HCT116 (cell line): Measurements from ENCODE around the gene CHID1. TPM values are rescaled to one million over a fixed set of nuclear protein-coding genes. Genes with fewer than 3 reads are reported as not detected.
A peak's percentile ranks its signal among the peaks of the same experiment; 100 is the strongest.

Experiments
- ATAC-seq: fragments of 200-7000 bp; cut with Tn5 transposase; 2 replicates; pipeline ENCODE4 v1.9.1; 2020; ENCODE audit warnings: mild to moderate bottlenecking, moderate library complexity
- BruUV-seq: library from RNA; stranded (reverse); fragments of 400-500 nt; replicated peaks from 2 replicates; lab custom pipeline; 2021; lab: Mats Ljungman, UMichigan
- CTCF ChIA-PET: fragments of 300-600 bp; sonication (Branson Sonifier 250); formaldehyde crosslinking; loops from one replicate; lab custom pipeline; 2021; ENCODE audit warnings: antibody characterized with exemption; lab: Charles Lee
- POLR2A ChIA-PET: fragments of 300-600, 350-600 bp; sonication (Branson Sonifier 250); formaldehyde crosslinking; loops from one replicate; lab custom pipeline; 2021; ENCODE audit warnings: antibody characterized with exemption; lab: Charles Lee
- RAD21 ChIA-PET, 2 experiments: fragments of 300-600 bp; sonication (Branson Sonifier 250); formaldehyde crosslinking; loops; one replicate each; lab custom pipeline; 2023; ENCODE audit warnings: low total read pairs in 2 of 2; ENCODE audit not compliant: uncharacterized antibody in 2 of 2, unreplicated experiment in 2 of 2, low non-redundant PET in 1 of 2; lab: Charles Lee
- DNase-seq: peaks from one replicate; pipeline ENCODE4 v3.0.0-alpha.2; 2010; ENCODE audit warnings: low read depth, low spot score
- H2AFZ ChIP-seq: fragments of 200-600 bp; shearing (Covaris generic), sonication (generic); 2 replicates; pipeline ENCODE4 v1.6.1; 2017; ENCODE audit warnings: low read depth, mixed run types, mixed read lengths, antibody characterized with exemption, low read length; ENCODE audit not compliant: poor library complexity, severe bottlenecking
- H3K27ac ChIP-seq: 2 replicates; pipeline ENCODE4 v1.5.1; 2012; ENCODE audit warnings: low read depth, low read length
- H3K27me3 ChIP-seq: fragments of 200-600 bp; sonication (generic); 2 replicates; pipeline ENCODE4 v1.6.1; 2016; ENCODE audit warnings: mixed run types, low read length, mixed read lengths; ENCODE audit not compliant: insufficient read depth
- H3K36me3 ChIP-seq, 2 experiments: fragments of 200-500 bp in 1 of 2; fragments of 200-600 bp in 1 of 2; sonication (Bioruptor generic) in 1 of 2; sonication (generic) in 1 of 2; 2 replicates each; pipeline versions ENCODE4 v1.5.1 to v1.6.1; 2014 to 2016; ENCODE audit warnings: low read length in 2 of 2, inconsistent platforms in 1 of 2, mixed read lengths in 1 of 2, mixed run types in 1 of 2; ENCODE audit not compliant: insufficient read depth in 2 of 2, control insufficient read depth in 1 of 2
- H3K4me1 ChIP-seq, 2 experiments: fragments of 200-600 bp in 1 of 2; sonication (generic) in 1 of 2; 2 replicates each; pipeline versions ENCODE4 v1.5.1 to v1.6.1; 2012 to 2017; ENCODE audit warnings: low read length in 2 of 2, inconsistent platforms in 1 of 2, mild to moderate bottlenecking in 1 of 2, mixed read lengths in 1 of 2, mixed run types in 1 of 2, moderate library complexity in 1 of 2; ENCODE audit not compliant: insufficient read depth in 2 of 2, control insufficient read depth in 1 of 2
- H3K4me2 ChIP-seq: fragments of 200-600 bp; sonication (generic); 2 replicates; pipeline ENCODE4 v1.6.1; 2017; ENCODE audit warnings: mixed run types, low read length, mixed read lengths
- H3K4me3 ChIP-seq, 2 experiments: fragments of 200-600 bp in 1 of 2; sonication (generic) in 1 of 2; replicated peaks in 1 of 2; 2 replicates each; pipeline ENCODE4 v1.5.1; 2011 to 2016; ENCODE audit warnings: low read length in 2 of 2, control low read depth in 1 of 2, low read depth in 1 of 2, mild to moderate bottlenecking in 1 of 2, mixed read lengths in 1 of 2, mixed run types in 1 of 2
- H3K79me2 ChIP-seq: fragments of 200-600 bp; sonication (generic); 2 replicates; pipeline ENCODE4 v1.6.1; 2017; ENCODE audit warnings: mild to moderate bottlenecking, mixed run types, low read length, moderate library complexity, mixed read lengths; ENCODE audit not compliant: insufficient read depth
- H3K9ac ChIP-seq: fragments of 200-600 bp; sonication (generic); 2 replicates; pipeline ENCODE4 v1.6.1; 2016; ENCODE audit warnings: low read length, mixed read lengths
- H3K9me2 ChIP-seq: fragments of 200-600 bp; sonication (generic), shearing (Covaris generic); 2 replicates; pipeline ENCODE4 v1.6.1; 2017; ENCODE audit warnings: mixed run types, mild to moderate bottlenecking, moderate library complexity; ENCODE audit not compliant: insufficient read depth
- H3K9me3 ChIP-seq, 2 experiments: fragments of 200-500 bp in 1 of 2; fragments of 200-600 bp in 1 of 2; sonication (Bioruptor generic) in 1 of 2; sonication (generic) in 1 of 2; 2 replicates each; pipeline ENCODE4 v1.6.1; 2014 to 2017; ENCODE audit warnings: low read length in 2 of 2, mixed read lengths in 2 of 2, inconsistent platforms in 1 of 2, low read depth in 1 of 2, mild to moderate bottlenecking in 1 of 2, mixed run types in 1 of 2, moderate library complexity in 1 of 2; ENCODE audit not compliant: control insufficient read depth in 1 of 2, insufficient read depth in 1 of 2
- H4K20me1 ChIP-seq: fragments of 200-600 bp; sonication (generic), shearing (Covaris generic); 2 replicates; pipeline ENCODE4 v1.6.1; 2017; ENCODE audit warnings: mixed run types, mild to moderate bottlenecking, moderate library complexity; ENCODE audit not compliant: insufficient read depth
- ATF3 ChIP-seq: IDR thresholded peaks from 2 replicates; pipeline ENCODE4 v1.6.1; 2012
- CBX3 ChIP-seq: IDR thresholded peaks from 2 replicates; pipeline ENCODE4 v1.6.1; 2012; ENCODE audit warnings: low read depth
- CEBPB ChIP-seq: IDR thresholded peaks from 2 replicates; pipeline ENCODE4 v1.6.1; 2012; ENCODE audit warnings: low read depth
- EGR1 ChIP-seq: IDR thresholded peaks from 2 replicates; pipeline ENCODE4 v1.6.1; 2012; ENCODE audit warnings: low read depth
- ELF1 ChIP-seq: IDR thresholded peaks from 2 replicates; pipeline ENCODE4 v1.6.1; 2012; ENCODE audit warnings: low read depth, borderline replicate concordance
- EZH2phosphoT487 ChIP-seq: fragments of 200-600 bp; IDR thresholded peaks from 2 replicates; pipeline ENCODE4 v1.6.1; 2018; ENCODE audit warnings: antibody characterized with exemption, borderline replicate concordance
- FOSL1 ChIP-seq: IDR thresholded peaks from 2 replicates; pipeline ENCODE4 v1.6.1; 2012; ENCODE audit warnings: low read depth
- JUND ChIP-seq: IDR thresholded peaks from 2 replicates; pipeline ENCODE4 v1.6.1; 2012
- POLR2AphosphoS5 ChIP-seq: IDR thresholded peaks from 2 replicates; pipeline ENCODE4 v1.6.1; 2011; ENCODE audit warnings: mild to moderate bottlenecking, low read depth, low read length, moderate library complexity
- RAD21 ChIP-seq: IDR thresholded peaks from 2 replicates; pipeline ENCODE4 v1.6.1; 2012; ENCODE audit warnings: low read depth, mild to moderate bottlenecking
- REST ChIP-seq: IDR thresholded peaks from 2 replicates; pipeline ENCODE4 v1.6.1; 2012; ENCODE audit warnings: low read depth
- SRF ChIP-seq: IDR thresholded peaks from 2 replicates; pipeline ENCODE4 v1.6.1; 2012; ENCODE audit warnings: low read depth
- TCF7L2 ChIP-seq: IDR thresholded peaks from 2 replicates; pipeline ENCODE4 v1.7.0; 2011; ENCODE audit warnings: borderline replicate concordance, inconsistent platforms; ENCODE audit not compliant: insufficient read depth, insufficient read length; ENCODE audit errors: extremely low read depth
- YY1 ChIP-seq: IDR thresholded peaks from 2 replicates; pipeline ENCODE4 v1.6.1; 2011; ENCODE audit warnings: low read length, low read depth, moderate library complexity, mild to moderate bottlenecking; ENCODE audit not compliant: insufficient replicate concordance; ENCODE audit errors: extremely low read depth
- intact Hi-C: fragments of 100-400 bp; cut with micrococcal nuclease; formaldehyde crosslinking; loops from 2 replicates; pipeline ENCODE4 v1.10.0; 2022
- total RNA-seq: library from RNA; stranded (reverse); gene quantifications from one replicate; pipeline ENCODE4 v1.2.1, GENCODE V29; 2021; ENCODE audit not compliant: unreplicated experiment
- TF ChIP-seq, protein P1 (sequence below): IDR thresholded peaks from 2 replicates; pipeline ENCODE4 v1.6.1; 2012

CHID1 gene
- total RNA-seq, 1 experiment from 2014 or later, result 102 TPM

GRCh38 chr11:889257-889656 is 21.4 kb downstream of the CHID1 start:
- no peaks in the 10 kb centered on the region for H3K9me3 ChIP-seq
- ChIA-PET POLR2A (no interaction called here), RAD21 (no interaction called here), CTCF (no interaction called here)
- intact Hi-C loops, result no loop called here
- DNase-seq (no peak), ATAC-seq (peak; percentile 14; the same call in 1 of the 2 replicates)
- no peaks in the 10 kb centered on the region for H3K9me2 ChIP-seq
- no peak overlapping the region for H2AFZ ChIP-seq
- H3K4me2 ChIP-seq, result no peak overlapping the region
- H3K4me3 ChIP-seq, result no peak overlapping the region
- TF ChIP-seq JUND (no peak), ATF3 (no peak), CBX3 (no peak), RAD21 (no peak), EGR1 (no peak), ELF1 (no peak), EZH2phosphoT487 (no peak), TCF7L2 (no peak), CEBPB (no peak), SRF (no peak), POLR2AphosphoS5 (no peak), FOSL1 (no peak), YY1 (no peak), REST (no peak)
- TF ChIP-seq, protein P1, sequence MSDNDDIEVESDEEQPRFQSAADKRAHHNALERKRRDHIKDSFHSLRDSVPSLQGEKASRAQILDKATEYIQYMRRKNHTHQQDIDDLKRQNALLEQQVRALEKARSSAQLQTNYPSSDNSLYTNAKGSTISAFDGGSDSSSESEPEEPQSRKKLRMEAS, result no peak
- no peaks in the 10 kb centered on the region for H4K20me1 ChIP-seq
- no peaks in the 10 kb centered on the region for H3K79me2 ChIP-seq
- H3K9ac ChIP-seq, result no peak overlapping the region
- H3K27me3 ChIP-seq, result no peaks in the 10 kb centered on the region
- no peaks in the 10 kb centered on the region; a peak in 2 of 4 replicates for H3K36me3 ChIP-seq
- H3K4me1 ChIP-seq, result peaks cover 3 to 5% of the 10 kb centered on the region in 2 experiments; a peak in 3 of 4 replicates
- no peak overlapping the region for H3K27ac ChIP-seq
- BruUV-seq, result no TSS peak
